B cell (primary cell): ENCODE measurements around the gene RAB17. TPM values are rescaled to one million over a fixed set of nuclear protein-coding genes. Genes with fewer than 3 reads are reported as not detected.

Source experiments
- ATAC-seq: fragments of 200-7000 bp; cut with Tn5 transposase; one replicate; pipeline ENCODE4 v1.10.0; 2021; ENCODE audit warnings: low read depth, mild to moderate bottlenecking, moderate number of reproducible peaks, moderate library complexity
- CTCF ChIA-PET: fragments of 350-600 bp; sonication (Branson Sonifier 250); formaldehyde crosslinking; loops from one replicate; lab custom pipeline; 2021; ENCODE audit warnings: antibody characterized with exemption, inconsistent platforms; lab: Charles Lee
- POLR2A ChIA-PET: fragments of 350-600 bp; sonication (Branson Sonifier 250); formaldehyde crosslinking; loops from one replicate; lab custom pipeline; 2021; ENCODE audit warnings: antibody characterized with exemption; lab: Charles Lee
- DNase-seq: peaks from one replicate; pipeline ENCODE4 v3.0.0; 2013
- H2AFZ ChIP-seq: 2 replicates; pipeline ENCODE4 v1.6.1; 2012; ENCODE audit warnings: mild to moderate bottlenecking, low read depth, low read length; ENCODE audit not compliant: insufficient read depth, poor library complexity, severe bottlenecking
- H3K27ac ChIP-seq, 2 donors: 1 replicate in 1 of 2; 2 replicates in 1 of 2; pipeline ENCODE4 v1.5.1; 2012 to 2013; ENCODE audit warnings: low read length in 2 of 2, mild to moderate bottlenecking in 2 of 2, moderate library complexity in 1 of 2
- H3K27me3 ChIP-seq, 4 experiments: fragments of 200-600 bp in 1 of 4; sonication (generic) in 1 of 4; replicated peaks in 1 of 4; 1 replicate in 2 of 4; 2 replicates in 2 of 4; pipeline versions ENCODE4 v1.6.1 to v1.7.0; 2013 to 2016; ENCODE audit warnings: low read length in 3 of 4, mild to moderate bottlenecking in 2 of 4, mixed read lengths in 1 of 4, moderate library complexity in 1 of 4; ENCODE audit not compliant: insufficient read depth in 4 of 4, control insufficient read depth in 3 of 4; ENCODE audit errors: control extremely low read depth in 1 of 4
- H3K36me3 ChIP-seq, 2 experiments: replicated peaks in 1 of 2; 1 replicate in 1 of 2; 2 replicates in 1 of 2; pipeline versions ENCODE4 v1.6.1 to v1.7.1; 2013; ENCODE audit warnings: low read length in 1 of 2; ENCODE audit not compliant: insufficient read depth in 2 of 2, control insufficient read depth in 1 of 2; ENCODE audit errors: control extremely low read depth in 1 of 2, extremely low read depth in 1 of 2
- H3K4me1 ChIP-seq, 2 donors: fragments of 200-600 bp in 1 of 2; sonication (generic) in 1 of 2; 1 replicate in 1 of 2; 2 replicates in 1 of 2; pipeline versions ENCODE4 v1.5.1 to v1.6.1; 2013 to 2017; ENCODE audit warnings: low read length in 2 of 2; ENCODE audit not compliant: control insufficient read depth in 2 of 2, insufficient read depth in 2 of 2
- H3K4me2 ChIP-seq: replicated peaks from 2 replicates; pipeline ENCODE3; 2012; ENCODE audit warnings: mild to moderate bottlenecking, low read depth, low read length; ENCODE audit not compliant: poor library complexity, severe bottlenecking
- H3K4me3 ChIP-seq, 5 experiments: fragments of 200-600 bp in 1 of 5; sonication (generic) in 1 of 5; 1 replicate in 3 of 5; 2 replicates in 2 of 5; pipeline versions ENCODE4 v1.5.1 to v1.7.0; 2011 to 2016; ENCODE audit warnings: low read length in 4 of 5, mild to moderate bottlenecking in 4 of 5, low read depth in 2 of 5, control low read depth in 1 of 5, moderate library complexity in 1 of 5; ENCODE audit not compliant: insufficient read depth in 1 of 5; ENCODE audit errors: control extremely low read depth in 1 of 5, extremely low read depth in 1 of 5
- H3K79me2 ChIP-seq: fragments of 200-600 bp; sonication (generic); one replicate; pipeline ENCODE4 v1.6.0; 2016; ENCODE audit warnings: low read length; ENCODE audit not compliant: control insufficient read depth, insufficient read depth
- H3K9ac ChIP-seq: fragments of 200-600 bp; sonication (generic); 2 replicates; pipeline ENCODE4 v1.6.1; 2017; ENCODE audit warnings: mild to moderate bottlenecking, low read length, moderate library complexity
- H3K9me3 ChIP-seq, 3 donors: one replicate each; pipeline versions ENCODE4 v1.6.1 to v1.7.1; 2013; ENCODE audit warnings: low read length in 2 of 3; ENCODE audit not compliant: control insufficient read depth in 2 of 3, insufficient read depth in 1 of 3; ENCODE audit errors: control extremely low read depth in 1 of 3
- H4K20me1 ChIP-seq: 2 replicates; pipeline ENCODE4 v1.6.0; 2012; ENCODE audit warnings: mild to moderate bottlenecking, low read length; ENCODE audit not compliant: insufficient read depth, control insufficient read depth, poor library complexity, severe bottlenecking
- H3K27ac Mint-ChIP-seq: one replicate; pipeline ENCODE4 v1.8.0; 2021; ENCODE audit warnings: mixed read lengths
- H3K27me3 Mint-ChIP-seq: one replicate; pipeline ENCODE4 v1.8.0; 2021; ENCODE audit warnings: mixed read lengths
- H3K4me1 Mint-ChIP-seq: one replicate; pipeline ENCODE4 v1.8.0; 2021; ENCODE audit warnings: mixed read lengths
- H3K4me3 Mint-ChIP-seq: one replicate; pipeline ENCODE4 v1.8.0; 2021; ENCODE audit warnings: mixed read lengths
- H3K9me3 Mint-ChIP-seq: one replicate; pipeline ENCODE4 v1.8.0; 2022; ENCODE audit warnings: mixed read lengths; ENCODE audit not compliant: insufficient read depth
- CTCF ChIP-seq: fragments of 200-600 bp; IDR thresholded peaks from one replicate; pipeline ENCODE4 v1.8.0; 2022; ENCODE audit warnings: antibody characterized with exemption, mild to moderate bottlenecking
- EZH2 ChIP-seq: IDR thresholded peaks from 2 replicates; pipeline ENCODE4 v1.6.1; 2012; ENCODE audit warnings: borderline replicate concordance, low read depth, mild to moderate bottlenecking, moderate library complexity, low read length; ENCODE audit not compliant: insufficient read depth, poor library complexity, severe bottlenecking
- WGBS: methylation state at CpG from one replicate; pipeline ENCODE4 v1.1.5; 2013; ENCODE audit warnings: missing lambda C conversion rate; ENCODE audit not compliant: insufficient coverage; 5-methylcytosine and 5-hydroxymethylcytosine counted together
- intact Hi-C: fragments of 100-400 bp; cut with micrococcal nuclease; formaldehyde crosslinking; loops from one replicate; pipeline ENCODE4 v1.10.0; 2022
- polyA plus RNA-seq: library from polyadenylated mRNA; depleted of rRNA; stranded (reverse); fragments of >200 nt; gene quantifications from 2 replicates; pipeline ENCODE4 v1.2.3, GENCODE V29; 2012
- total RNA-seq, 2 donors: library from RNA; stranded (reverse); fragments of 120-200 nt in 1 of 2; gene quantifications; 1 replicate in 1 of 2; 2 replicates in 1 of 2; pipeline versions ENCODE4 v1.2.3 to v1.2.4, GENCODE V29; 2013 to 2022

RAB17 gene
- total and polyA plus RNA-seq, 2 donors (not counting 1 experiment from before 2014, with no cell fraction given), result not detected

GRCh38 chr2:237538901-237539300 is 51.6 kb downstream of the RAB17 start:
- Mint-ChIP-seq H3K4me3 (no peak overlapping the region), H3K4me1 (no peaks in the 10 kb centered on the region), H3K27me3 (peaks cover 15% of the 10 kb centered on the region), H3K9me3 (no peaks in the 10 kb centered on the region), H3K27ac (no peak overlapping the region)
- Histone ChIP-seq H3K27ac (no peak overlapping the region), H4K20me1 (no peaks in the 10 kb centered on the region), H3K36me3 (no peaks in the 10 kb centered on the region), H3K27me3 (peaks cover 0 to 4% (median 0%) of the 10 kb centered on the region in 4 experiments), H3K4me3 (no peak overlapping the region), H3K9me3 (no peaks in the 10 kb centered on the region), H2AFZ (no peak overlapping the region), H3K9ac (no peak overlapping the region), H3K4me1 (no peaks in the 10 kb centered on the region), H3K79me2 (no peaks in the 10 kb centered on the region), H3K4me2 (no peak overlapping the region)
- 92% methylated on average over 17 of the region's 18 CpGs for WGBS
- TF ChIP-seq EZH2 (no peak), CTCF (no peak)
- ChIA-PET POLR2A (no interaction called here), CTCF (interaction anchor here (1.0 kb wide), 1 partner anchor 26 kb away, joined by 3 read pairs; no protein-coding TSS in a partner anchor)
- intact Hi-C loops, result no loop called here
- no peak for ATAC-seq
- no peak for DNase-seq

- no peak for TF ChIP-seq EZH2
- TF ChIP-seq CTCF, result no peak
- intact Hi-C loops, result no loop called here
- ATAC-seq (no peak), DNase-seq (no peak)
- H3K9me3 Mint-ChIP-seq, result no peaks in the 10 kb centered on the region
- Histone ChIP-seq H3K79me2 (no peaks in the 10 kb centered on the region), H3K4me1 (no peaks in the 10 kb centered on the region), H4K20me1 (no peaks in the 10 kb centered on the region), H3K27ac (no peak overlapping the region), H3K4me3 (no peak overlapping the region), H3K36me3 (no peaks in the 10 kb centered on the region), H2AFZ (no peak overlapping the region), H3K9ac (no peak overlapping the region), H3K4me2 (no peak overlapping the region), H3K27me3 (peaks cover 0 to 4% (median 0%) of the 10 kb centered on the region in 4 experiments), H3K9me3 (no peaks in the 10 kb centered on the region)
- ChIA-PET POLR2A (no interaction called here), CTCF (interaction anchor here (0.8 kb wide), 1 partner anchor 25 kb away, joined by 3 read pairs; no protein-coding TSS in a partner anchor)
- peaks cover 3% of the 10 kb centered on the region for H3K4me1 Mint-ChIP-seq
- peaks cover 15% of the 10 kb centered on the region for H3K27me3 Mint-ChIP-seq
- no peak overlapping the region for H3K27ac Mint-ChIP-seq
- no peak overlapping the region for H3K4me3 Mint-ChIP-seq
- 82% methylated on average over 27 of the region's 29 CpGs for WGBS
Measured at GRCh38 chr2:237538001-237538720, 52.4 kb downstream of the RAB17 start.
